ENCODE measurements around the gene RHOH. TPM values are rescaled to one million over a fixed set of nuclear protein-coding genes. Genes with fewer than 3 reads are reported as not detected.

Gene RHOH
- total RNA-seq, 2 donors from 2014 or later = 81.2 to 82.9 TPM

GRCh38 chr4:40214038-40214437, 17.2 kb downstream of the RHOH start:
- no peaks in the 10 kb centered on the region for H3K9me3 Mint-ChIP-seq
- peak; percentile 27 to 44 for ATAC-seq
- peak overlapping the region; percentile 80 to 86 for H3K27ac Mint-ChIP-seq
- DNase-seq (ENCODE audit: low spot score in 2 of 2) = no peak
- H3K36me3 Mint-ChIP-seq = peaks cover 69 to 73% of the 10 kb centered on the region in 2 donors

DNA sequence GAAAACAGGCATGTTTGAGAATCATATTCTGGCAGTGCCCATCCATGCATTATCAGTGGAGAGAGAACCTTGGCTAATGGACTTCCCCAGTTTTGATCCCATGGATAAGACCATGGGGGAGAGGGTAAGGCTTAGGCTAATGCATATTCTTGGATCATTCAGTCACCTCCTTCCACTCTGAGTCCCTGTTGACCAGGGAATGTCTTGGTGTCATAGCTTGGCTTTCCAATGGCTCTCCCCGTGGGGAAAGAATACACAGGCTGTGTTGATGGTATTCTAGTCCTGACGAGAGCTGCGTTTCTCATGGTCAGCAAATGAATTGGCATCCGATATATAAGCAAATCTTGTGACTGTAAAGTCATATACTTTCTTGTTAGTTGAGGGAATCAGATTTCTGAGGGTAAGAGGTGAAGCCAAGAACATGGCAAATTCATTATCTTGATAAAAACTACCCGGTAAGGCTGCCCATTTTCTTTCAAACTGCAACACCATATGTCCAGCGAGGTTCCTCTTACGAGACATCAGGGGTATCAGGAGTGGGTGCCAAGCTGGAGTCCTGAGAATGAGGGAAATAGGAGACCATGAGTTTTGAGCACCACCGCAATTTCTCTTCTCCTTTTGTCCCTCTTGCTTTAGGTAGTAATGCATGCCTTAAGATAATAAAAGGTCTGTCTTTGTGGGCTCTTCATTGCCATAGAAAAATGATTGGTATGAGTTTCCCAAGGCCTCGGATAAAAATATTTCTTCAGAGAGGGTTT, 18.0 kb downstream of the RHOH start:
- Mint-ChIP-seq H3K27ac (peak overlapping the region; percentile 80 to 96), H3K9me3 (no peaks in the 10 kb centered on the region), H3K36me3 (peaks cover 68 to 69% of the 10 kb centered on the region in 2 donors)
- ATAC-seq = no peak
- no peak for DNase-seq (ENCODE audit: low spot score in 2 of 2)

DNA sequence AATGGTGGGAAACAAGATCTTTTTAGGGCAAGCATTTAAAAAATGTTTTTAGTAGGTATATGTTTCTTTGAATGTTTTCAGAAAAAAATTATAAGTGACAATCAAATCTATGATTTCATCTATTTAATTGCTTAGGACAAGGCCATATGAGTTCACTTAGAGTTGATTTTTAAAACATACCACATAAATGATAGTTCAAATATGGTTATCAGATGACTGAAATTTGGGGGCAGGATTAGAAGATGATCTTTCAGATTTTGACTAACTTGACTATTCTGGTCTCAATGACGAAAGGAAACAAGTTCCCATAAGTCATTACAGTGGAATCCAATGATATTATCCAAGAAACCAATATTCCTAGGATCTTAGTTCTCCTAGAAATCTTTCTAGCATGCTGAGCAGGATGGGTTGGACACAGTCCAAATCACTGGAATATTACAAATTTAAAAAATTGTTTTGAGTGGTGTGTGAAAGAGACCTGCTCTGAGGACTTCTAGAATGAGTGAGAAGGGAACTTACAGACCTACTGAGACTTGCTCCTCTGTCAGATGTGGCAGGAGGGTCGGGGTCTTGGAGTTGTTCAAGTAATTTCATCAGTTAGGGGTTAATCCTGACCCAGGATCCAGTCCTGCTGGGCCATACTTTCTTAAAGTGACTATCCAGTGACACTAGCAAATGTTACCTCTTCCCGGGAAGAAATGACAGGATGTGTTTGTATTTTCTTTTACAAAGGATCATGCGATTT, 20.0 kb downstream of the RHOH start:
- peaks cover 0 to 3% of the 10 kb centered on the region in 2 donors for H3K9me3 Mint-ChIP-seq
- peaks cover 53 to 78% of the 10 kb centered on the region in 2 donors for H3K36me3 Mint-ChIP-seq
- ATAC-seq (peak; percentile 59 to 67), DNase-seq (ENCODE audit: low spot score in 2 of 2) (no peak)
- H3K27ac Mint-ChIP-seq = peak overlapping the region; percentile 86 to 96

GRCh38 chr4:40221744-40222143, 24.9 kb downstream of the RHOH start:
- no peak for DNase-seq (ENCODE audit: low spot score in 2 of 2)
- Mint-ChIP-seq H3K9me3 (peaks cover 0 to 6% of the 10 kb centered on the region in 2 donors), H3K36me3 (peaks cover 32 to 68% of the 10 kb centered on the region in 2 donors), H3K27ac (peak overlapping the region; percentile 58 to 70)
- no peak for ATAC-seq

DNA sequence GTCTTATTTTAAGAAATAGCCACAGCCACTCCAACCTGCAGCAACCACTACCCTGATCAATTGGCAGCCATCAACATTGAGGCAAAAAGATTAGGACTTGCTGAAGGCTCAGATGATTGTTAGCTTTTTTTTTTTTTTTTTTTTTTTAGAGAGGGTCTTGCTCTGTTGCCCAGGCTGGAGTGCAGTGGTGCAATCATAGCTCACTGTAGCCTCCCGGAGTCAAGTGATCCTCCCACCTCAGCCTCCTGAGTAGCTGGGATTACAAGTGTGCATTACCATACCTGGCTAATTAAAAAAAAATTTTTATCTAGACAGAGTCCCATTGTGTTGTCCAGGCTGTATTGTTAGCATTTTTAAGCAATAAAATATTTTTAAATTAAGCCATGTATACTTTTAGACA, 26.5 kb downstream of the RHOH start:
- Mint-ChIP-seq H3K36me3 (peaks cover 25 to 55% of the 10 kb centered on the region in 2 donors), H3K9me3 (peaks cover 0 to 6% of the 10 kb centered on the region in 2 donors), H3K27ac (peak overlapping the region; percentile 13 to 70)
- ATAC-seq (no peak), DNase-seq (ENCODE audit: low spot score in 2 of 2) (no peak)

DNA sequence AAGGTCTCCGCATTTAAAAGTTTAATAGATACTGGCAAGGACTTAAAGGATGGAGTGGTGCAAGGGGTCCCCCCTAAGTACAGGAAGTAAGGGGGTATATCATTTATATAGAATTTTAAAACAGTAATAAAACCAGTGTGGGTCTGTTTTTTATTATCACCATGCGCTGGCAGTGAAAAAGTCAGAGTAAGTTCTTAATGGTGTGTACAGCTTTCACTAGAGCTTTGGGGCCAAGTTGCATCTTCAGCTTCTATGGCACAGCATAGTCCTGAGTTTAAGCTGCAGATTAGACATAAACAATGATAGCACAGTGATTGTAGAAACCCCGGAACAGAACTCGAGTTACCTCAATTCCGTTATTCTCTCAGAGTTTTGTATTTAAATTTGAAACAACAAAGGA, 27.6 kb downstream of the RHOH start:
- Mint-ChIP-seq H3K27ac (peak overlapping the region; percentile 59 to 95), H3K36me3 (peaks cover 22 to 52% of the 10 kb centered on the region in 2 donors), H3K9me3 (peaks cover 0 to 6% of the 10 kb centered on the region in 2 donors)
- DNase-seq (ENCODE audit: low spot score in 2 of 2) = no peak
- ATAC-seq = no peak

GRCh38 chr4:40225497-40225896, 28.7 kb downstream of the RHOH start:
- ATAC-seq = no peak
- peak overlapping the region; percentile 92 to 95 for H3K27ac Mint-ChIP-seq

GRCh38 chr4:40227284-40227683, 30.5 kb downstream of the RHOH start:
- peak; percentile 68 to 71 for ATAC-seq
- Mint-ChIP-seq H3K9me3 (no peaks in the 10 kb centered on the region), H3K36me3 (peaks cover 30 to 45% of the 10 kb centered on the region in 2 donors), H3K27ac (peak overlapping the region; percentile 92 to 95)
- DNase-seq (ENCODE audit: low spot score in 2 of 2) = peak; percentile 66 to 74

More at GRCh38 chr4:40225497-40225896, 28.7 kb downstream of the RHOH start:
- peaks cover 0 to 6% of the 10 kb centered on the region in 2 donors for H3K9me3 Mint-ChIP-seq
- H3K36me3 Mint-ChIP-seq = peaks cover 18 to 45% of the 10 kb centered on the region in 2 donors
- no peak for DNase-seq (ENCODE audit: low spot score in 2 of 2)

DNA sequence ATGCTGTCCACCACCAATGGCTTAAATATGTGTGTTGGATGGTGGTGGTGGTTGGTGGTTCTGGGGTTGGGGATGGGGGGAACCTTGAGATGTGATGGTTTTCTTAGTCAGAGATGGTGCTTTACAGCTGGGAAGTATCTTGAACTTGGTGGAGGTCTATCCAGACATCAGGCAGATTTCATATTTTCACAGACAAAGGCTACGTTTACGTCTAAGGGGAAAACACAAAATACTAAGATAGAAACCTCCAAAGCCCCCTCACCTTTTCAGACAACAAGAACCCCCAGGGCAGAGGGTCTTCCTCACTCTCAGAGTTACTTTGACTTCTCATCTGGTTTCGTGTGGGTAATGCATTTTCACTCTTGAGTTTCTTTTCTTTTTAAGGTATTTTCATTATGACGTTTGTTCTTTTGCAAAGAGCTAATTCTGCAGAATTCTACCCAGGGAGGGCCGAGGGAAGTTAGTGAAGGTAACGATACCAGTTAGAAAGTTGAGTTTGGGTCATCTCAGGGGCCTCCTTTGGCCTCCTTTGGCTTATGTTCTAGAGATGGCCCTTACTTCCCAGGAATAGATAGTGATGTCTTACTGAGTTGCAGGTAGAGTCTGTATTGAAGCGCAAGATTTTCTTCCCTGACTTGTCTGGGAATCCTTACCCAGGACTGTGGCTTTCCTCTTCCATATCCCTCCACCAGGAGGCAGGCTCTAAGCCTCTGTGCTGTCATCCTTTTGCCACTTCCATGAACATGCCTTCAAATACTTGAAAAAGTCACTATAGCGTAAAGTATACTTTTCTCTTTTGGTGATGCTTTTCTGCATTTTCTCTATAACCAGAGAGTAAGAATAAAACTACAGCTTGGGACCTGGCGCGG, 31.9 kb downstream of the RHOH start:
- Mint-ChIP-seq H3K9me3 (no peaks in the 10 kb centered on the region), H3K27ac (peak overlapping the region; percentile 88 to 92), H3K36me3 (peaks cover 29 to 44% of the 10 kb centered on the region in 2 donors)
- DNase-seq (ENCODE audit: low spot score in 2 of 2) = no peak
- ATAC-seq = peak; percentile 51 to 61

- Mint-ChIP-seq H3K36me3 (peaks cover 26 to 52% of the 10 kb centered on the region in 2 donors), H3K27ac (peak overlapping the region; percentile 92 to 98), H3K9me3 (no peaks in the 10 kb centered on the region)
- ATAC-seq = no peak
- no peak for DNase-seq (ENCODE audit: low spot score in 2 of 2)
Measured at GRCh38 chr4:40231316-40231863, 34.6 kb downstream of the RHOH start.

GRCh38 chr4:40232610-40233009, 35.8 kb downstream of the RHOH start:
- Mint-ChIP-seq H3K27ac (peak overlapping the region; percentile 83 to 92), H3K36me3 (peaks cover 22 to 47% of the 10 kb centered on the region in 2 donors), H3K9me3 (no peaks in the 10 kb centered on the region)
- DNase-seq (ENCODE audit: low spot score in 2 of 2) (no peak), ATAC-seq (no peak)

DNA sequence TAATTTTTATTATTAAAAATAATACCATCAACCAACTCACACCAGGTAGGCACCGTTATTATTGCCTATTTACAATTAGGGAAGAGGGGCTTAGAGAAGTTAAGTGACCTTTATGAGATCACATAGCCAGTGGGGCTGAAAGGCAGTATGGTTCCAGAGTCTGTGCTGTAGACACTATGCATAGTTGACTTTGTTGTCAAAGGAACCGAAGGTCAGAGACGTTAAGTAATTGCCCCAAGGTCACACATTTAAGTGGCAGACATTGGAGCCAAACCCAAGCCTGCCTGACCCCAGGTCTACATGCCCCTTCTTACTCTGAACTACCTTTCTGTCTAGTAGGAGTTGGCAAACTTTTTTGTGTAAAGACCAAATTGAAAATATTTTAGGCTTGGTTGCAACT, 36.4 kb downstream of the RHOH start:
- Mint-ChIP-seq H3K27ac (peak overlapping the region in 1 of 2 donors; percentile 92), H3K36me3 (peaks cover 28 to 54% of the 10 kb centered on the region in 2 donors), H3K9me3 (no peaks in the 10 kb centered on the region)
- no peak for ATAC-seq
- no peak for DNase-seq (ENCODE audit: low spot score in 2 of 2)

GRCh38 chr4:40234519-40235039, 37.7 kb downstream of the RHOH start:
- no peak for ATAC-seq
- no peaks in the 10 kb centered on the region for H3K9me3 Mint-ChIP-seq
- peaks cover 38 to 64% of the 10 kb centered on the region in 2 donors for H3K36me3 Mint-ChIP-seq
- H3K27ac Mint-ChIP-seq = peak overlapping the region; percentile 33 to 89
- DNase-seq (ENCODE audit: low spot score in 2 of 2) = no peak

GRCh38 chr4:40238008-40238699, 41.3 kb downstream of the RHOH start:
- ATAC-seq (peak; percentile 10 to 29), DNase-seq (ENCODE audit: low spot score in 2 of 2) (no peak)
- Mint-ChIP-seq H3K36me3 (peaks cover 33 to 61% of the 10 kb centered on the region in 2 donors), H3K27ac (peak overlapping the region; percentile 94 to 97), H3K9me3 (no peaks in the 10 kb centered on the region)

- peak; percentile 94 to 96 for ATAC-seq
- H3K36me3 Mint-ChIP-seq = peaks cover 40 to 68% of the 10 kb centered on the region in 2 donors
- H3K27ac Mint-ChIP-seq = peak overlapping the region; percentile 94 to 97
- no peaks in the 10 kb centered on the region for H3K9me3 Mint-ChIP-seq
- DNase-seq (ENCODE audit: low spot score in 2 of 2) = peak; percentile 62 to 74
Measured at GRCh38 chr4:40238700-40239548, 42.1 kb downstream of the RHOH start.

All from activated naive CD4-positive, alpha-beta T cell treated with anti-CD3 and anti-CD28 coated beads, Interleukin-2, amount 50 U/mL, for 72 hours (primary cell).